GM19324 (cell line): ENCODE data around the gene CD38.
"Not testable (repeated sequence)": the region's sequence is repeated elsewhere in the genome, so short reads cannot be mapped to it uniquely, and the experiment has no call there.

Experiments used
- ATAC-seq: cut with Tn5 transposase; IDR thresholded peaks from one replicate; pipeline ENCODE4 v1.9.1; 2021; ENCODE audit warnings: mild to moderate bottlenecking, moderate library complexity; ENCODE audit not compliant: unreplicated experiment, low FRiP score

Gene CD38

DNA sequence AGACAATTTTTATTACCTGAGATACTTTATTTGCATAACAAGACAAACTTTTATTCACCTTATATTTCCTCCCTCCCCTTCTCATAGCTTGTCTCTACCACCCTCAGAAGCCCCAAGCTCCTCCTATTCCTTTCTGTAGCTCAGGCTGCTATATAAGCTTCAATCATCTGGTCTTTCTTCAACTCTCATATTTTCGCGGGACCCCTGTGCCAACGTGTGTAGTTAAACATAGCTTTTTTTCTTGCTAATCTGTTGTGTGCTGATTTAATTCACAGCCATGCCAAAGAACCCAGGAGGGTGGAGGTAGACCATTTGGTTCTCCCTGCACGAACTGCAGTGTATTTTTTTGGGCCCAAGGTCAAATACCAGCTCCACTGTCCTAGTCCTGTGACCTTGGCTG, 21.1 kb upstream of the CD38 start:
- no peak for ATAC-seq

DNA sequence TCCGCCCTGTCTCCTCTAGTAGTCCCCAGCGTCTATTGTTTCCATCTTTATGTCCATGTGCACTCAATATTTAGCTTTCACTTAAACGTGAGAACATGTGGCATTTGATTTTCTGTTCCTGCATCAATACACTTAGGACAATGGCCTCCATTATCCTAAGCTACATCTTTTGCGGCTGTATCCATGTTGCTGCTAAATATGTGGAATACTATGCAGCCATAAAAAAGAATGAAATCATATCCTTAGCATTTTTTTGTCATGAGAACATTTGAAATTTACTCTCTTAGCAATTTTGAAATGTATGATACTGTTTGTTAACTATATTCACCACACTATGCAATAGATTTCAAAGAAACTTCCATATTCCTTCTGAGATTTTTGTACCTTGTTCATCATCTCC, 19.8 kb upstream of the CD38 start:
- ATAC-seq = no peak

DNA sequence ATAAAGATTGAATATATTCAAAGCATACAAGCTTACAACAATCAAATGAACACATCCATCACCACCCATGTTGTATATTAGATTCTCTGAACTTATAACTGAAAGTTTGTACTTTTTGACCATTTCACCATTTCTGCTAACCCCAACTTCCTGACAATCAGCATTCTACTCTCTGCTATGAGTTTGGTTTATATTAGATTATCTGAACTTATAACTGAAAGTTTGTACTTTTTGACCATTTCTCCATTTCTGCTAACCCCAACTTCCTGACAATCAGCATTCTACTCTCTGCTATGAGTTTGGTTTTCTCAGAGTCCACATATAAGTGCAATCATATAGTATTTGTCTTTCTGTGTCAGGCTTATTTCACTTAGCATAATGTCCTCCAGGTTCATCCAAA, 15.7 kb upstream of the CD38 start:
- ATAC-seq = not testable (repeated sequence)

DNA sequence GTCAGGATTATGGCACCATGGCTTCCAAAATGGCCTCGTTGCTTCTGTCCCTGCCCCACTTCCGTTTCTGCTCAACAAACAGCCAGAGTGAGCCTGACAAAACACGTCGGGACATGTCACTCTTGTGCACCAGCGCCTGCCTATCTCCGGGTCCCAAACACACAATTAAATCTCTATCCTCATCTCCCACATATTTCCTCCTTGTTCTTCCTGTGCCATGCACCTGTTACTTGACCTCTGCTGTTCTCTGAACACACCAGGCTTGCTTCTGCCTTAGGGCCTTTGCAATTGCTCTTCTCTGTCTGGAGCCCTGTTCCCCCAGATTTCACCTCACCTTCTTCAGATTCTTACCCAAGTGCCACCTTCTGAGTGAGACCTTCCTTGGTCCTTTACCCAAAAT, 12.7 kb upstream of the CD38 start:
- ATAC-seq = no peak

DNA sequence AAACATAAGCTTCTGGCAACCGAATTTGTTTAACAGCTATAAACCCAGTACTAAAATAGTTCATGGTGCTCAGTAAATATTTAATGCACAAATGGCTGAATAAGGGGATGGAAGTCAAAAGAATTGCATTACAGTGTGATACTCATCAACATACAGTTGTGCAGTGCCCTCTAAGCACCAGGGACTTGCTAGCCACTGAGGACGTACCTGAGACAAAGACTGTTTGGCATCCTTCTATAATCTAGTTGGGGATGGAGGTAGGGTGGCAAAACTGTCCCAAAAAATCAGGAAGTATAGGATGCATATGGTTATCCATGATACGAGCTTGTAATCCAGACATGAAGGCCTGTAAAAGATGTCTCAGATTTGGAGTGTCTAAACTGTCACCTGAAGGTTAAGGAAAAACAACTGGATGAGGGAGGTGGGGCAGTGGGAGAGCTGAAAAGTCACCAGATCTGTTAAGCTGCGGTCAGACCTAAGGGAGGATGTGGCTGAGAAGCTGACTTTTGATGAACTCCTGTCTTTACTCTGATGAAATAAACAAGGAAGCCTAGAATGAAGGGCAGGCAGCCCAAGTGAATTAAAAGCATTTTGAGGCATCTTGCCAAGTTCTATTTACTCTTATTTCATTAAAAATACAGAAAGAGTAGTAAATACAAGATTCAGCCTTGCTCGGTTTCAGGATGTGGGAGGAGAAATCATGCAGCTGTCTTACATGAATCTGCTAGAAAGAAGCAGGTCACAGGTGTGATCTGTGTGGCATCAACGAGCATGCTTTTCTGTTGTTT, 12.0 kb upstream of the CD38 start:
- ATAC-seq = no peak

DNA sequence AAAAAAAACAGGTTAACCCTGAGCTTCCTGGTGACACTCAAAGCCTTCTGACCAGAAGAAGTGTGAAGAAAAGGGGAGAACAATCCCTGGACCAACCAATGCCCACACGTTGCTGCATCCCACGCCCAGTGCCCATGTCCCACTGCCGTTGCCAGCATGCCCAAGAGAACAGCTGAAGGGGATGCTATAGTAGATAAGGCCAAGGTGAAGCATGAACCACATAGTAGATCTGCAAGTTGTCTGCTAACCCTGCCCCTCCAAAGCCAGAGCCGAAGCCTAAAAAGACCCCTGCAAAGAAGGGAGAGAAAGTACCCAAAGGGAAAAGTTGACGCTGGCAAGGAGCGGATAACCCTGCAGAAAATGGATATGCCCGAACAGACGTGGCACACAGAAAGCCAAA, 11.3 kb upstream of the CD38 start:
- no peak for ATAC-seq

DNA sequence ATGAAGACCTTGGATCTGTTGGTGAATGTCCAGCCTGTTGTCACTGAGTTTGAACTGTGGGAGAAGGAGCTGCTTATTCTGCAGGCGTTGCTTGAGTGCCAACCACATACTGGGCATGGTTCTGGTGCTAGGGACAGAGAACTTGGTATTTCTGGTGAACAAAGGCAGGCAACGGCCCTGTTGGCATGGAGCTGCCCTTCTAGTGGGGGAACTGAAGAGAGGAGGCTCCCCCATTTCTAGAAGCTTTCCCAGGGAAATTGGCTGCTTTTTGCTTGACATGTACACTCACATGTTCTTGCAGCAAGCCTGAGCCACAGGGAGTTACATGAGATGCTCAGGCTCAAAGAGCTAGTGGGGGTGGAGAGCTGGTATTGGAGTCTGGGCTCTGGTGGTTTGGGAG, 8.9 kb upstream of the CD38 start:
- no peak for ATAC-seq

DNA sequence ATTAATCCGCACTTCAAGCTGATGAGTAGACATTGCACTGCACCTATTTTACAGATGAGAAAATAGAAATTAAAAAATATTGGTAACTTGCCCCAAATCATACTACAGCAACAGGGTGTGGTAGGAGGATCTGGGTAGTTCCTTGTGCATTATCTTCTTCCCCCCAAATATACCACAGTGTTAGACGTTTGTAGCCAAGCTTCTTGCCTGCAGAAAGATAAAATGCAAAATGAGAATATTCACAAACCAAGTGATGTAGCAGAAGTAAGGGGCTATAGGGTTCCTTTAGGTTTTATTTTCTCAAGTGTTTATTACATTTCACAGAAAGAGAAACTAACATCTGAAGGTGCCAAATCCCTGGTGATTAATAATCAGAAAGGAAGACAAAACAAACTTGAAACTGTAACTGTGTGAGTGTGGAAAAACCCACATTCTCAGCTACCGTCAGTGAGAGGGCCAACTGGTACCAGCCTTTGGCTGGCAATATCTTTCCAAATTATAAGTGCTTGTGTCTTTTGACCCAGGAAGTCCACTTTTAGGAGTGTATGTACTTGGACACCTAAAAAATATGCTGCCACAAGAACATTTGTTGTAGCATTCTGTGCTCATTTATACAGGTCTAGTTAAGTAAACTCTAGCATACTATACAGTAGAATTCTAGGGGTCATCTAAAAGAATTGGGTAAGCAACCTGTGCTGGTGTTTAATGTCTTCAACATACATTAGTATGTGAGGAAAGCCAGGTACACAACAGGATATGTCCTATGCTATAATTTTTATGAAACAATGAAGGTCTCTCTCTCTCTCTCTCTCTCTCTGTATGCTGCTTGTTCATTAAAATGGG, 6.7 kb upstream of the CD38 start:
- ATAC-seq = no peak

DNA sequence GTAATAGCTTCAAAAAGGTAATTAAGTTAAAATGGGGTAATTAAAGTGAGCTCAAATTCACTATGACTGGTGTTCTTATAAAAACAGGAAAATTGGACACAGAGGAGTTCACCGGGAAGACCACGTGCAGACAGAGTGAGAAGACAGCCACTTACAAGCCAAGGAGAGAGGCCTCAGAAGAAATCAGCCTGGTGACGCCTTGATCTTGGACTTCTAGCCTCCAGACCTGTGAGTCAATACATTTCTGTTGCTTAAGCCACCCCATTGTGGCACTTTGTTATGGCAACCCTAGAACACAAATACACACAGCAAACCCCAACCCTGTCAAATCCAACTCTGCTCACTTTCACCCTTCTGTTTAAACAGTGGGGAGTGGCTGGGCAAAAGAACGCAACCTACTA, 4.1 kb upstream of the CD38 start:
- ATAC-seq = no peak

DNA sequence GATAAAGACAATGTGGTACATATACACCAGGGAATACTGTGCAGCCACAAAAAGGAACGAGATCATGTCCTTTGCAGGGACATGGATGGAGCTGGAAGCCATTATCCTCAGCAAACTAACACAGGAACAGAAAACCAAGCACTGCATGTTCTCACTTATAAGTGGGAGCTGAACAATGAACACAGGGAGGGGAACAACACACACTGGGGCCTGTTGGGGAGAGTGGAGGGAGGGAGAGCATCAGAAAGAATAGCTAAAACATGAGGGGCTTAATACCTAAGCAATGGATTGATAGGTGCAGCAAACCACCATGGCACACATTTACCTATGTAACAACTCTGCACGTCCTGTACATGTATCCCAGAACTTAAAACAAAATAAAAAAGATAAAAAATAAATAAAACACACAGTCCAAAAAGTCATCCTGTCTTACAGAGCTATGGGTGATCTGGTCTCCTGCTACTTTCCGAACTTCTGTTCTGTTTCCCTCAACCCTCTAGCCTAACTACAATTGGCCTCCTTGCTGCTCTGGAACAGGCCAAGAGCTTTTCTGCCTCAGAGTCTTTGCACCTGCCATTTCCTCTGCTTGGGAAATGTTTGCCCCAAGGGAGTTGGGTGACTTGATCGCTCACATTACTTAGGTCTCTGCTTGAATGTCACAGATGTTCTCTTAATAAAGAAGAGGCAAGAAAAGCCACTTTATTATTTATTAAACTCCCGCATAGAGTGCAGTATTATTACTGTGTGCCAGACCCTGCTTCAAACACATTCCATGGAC, 1.1 kb upstream of the CD38 start:
- ATAC-seq = no peak

DNA sequence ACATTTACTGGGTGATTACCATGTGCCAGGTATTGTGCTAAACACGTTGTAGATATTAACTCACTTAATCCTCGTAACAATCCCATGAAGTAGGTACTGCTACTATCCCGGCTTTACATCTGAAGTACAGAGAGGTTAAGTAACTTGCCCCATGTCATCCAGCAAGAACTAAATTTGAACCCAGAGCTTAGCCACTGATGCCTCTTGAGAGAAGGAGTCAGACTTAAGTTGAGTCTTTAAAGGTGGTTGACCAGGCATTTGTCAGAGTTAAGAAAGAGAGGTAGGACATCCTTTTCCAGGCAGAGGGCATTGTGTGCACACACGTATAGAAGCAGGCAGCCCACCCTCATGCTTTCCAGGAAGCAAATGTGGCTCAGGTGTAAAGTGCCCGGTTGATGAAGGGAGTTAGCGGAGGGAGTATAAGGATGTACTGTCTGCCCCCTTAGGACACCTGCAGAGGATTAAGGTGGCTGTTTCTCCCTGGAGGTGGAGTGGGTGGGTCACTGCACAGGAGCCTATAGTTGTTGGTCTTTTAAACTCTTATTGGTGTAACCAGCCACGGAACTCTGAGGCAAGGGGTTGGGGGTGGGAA, 335 bp upstream of the CD38 start:
- ATAC-seq = no peak

DNA sequence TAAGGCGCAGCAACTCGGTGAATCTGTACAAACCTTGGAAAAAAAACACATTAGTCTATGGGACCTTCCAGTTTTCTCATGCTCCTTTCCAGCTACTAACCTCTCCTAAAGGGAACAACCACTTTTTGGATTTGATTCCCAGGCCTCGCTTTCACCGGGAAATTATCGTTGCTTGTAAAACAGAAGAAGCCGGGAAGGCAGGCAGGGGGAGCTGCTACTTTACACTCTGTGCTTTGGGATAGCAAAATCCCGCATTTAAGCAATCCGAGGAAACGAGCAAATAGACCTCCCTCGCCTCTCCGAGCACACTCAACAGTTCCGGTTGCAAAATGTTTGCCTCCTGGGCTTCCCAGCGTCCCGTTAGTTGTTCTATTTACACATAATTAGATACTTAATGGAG, 1.2 kb downstream of the CD38 start:
- ATAC-seq = no peak

DNA sequence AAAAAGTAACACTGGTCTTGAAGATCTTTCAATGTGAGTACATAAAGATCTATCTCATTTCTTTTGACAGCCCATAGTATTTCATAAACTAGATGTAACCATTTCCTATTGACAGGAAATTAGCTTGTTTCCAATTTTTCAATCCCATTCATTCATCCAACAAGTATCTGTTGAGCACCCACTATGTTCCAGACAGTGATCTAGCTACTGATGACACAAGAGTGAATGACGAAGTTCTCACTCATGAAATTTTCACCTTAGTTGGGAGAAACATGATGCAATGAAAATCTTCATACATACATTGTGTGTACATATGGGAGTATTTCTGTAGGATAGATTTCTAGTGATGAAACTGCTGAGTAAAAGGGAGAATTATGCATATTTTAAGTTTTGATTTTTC, 1.7 kb downstream of the CD38 start:
- no peak for ATAC-seq

DNA sequence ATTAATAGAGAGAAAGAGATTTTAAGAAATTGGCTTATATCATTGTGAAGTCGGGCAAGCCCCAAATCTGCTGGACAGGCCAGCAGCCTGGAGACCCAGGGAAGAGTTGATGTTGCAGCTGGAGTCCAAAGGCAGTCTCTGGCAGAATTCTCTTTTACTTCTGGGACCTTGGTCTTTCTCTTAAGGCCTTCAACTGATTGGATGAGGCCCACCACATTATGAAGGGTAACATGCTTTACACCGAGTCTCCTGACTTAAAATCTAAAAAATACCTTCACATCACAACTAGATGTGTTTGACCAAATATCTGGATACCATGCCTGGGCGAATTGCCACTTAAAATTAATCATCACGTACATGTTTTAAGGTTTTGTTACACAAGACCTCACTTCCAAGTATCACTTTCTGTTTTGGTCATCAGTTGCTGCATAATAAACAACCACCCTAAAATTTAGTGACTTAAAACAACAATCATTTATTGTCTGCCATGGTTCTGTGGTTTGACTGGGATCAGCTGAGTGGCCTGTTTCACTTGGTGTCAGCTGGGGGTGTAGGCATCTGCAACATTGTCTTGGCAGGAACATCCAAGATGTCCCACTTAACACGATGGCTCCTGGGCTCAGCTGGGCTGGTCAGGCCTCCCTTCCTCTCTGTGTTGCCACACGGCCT, 3.4 kb downstream of the CD38 start:
- ATAC-seq = no peak

DNA sequence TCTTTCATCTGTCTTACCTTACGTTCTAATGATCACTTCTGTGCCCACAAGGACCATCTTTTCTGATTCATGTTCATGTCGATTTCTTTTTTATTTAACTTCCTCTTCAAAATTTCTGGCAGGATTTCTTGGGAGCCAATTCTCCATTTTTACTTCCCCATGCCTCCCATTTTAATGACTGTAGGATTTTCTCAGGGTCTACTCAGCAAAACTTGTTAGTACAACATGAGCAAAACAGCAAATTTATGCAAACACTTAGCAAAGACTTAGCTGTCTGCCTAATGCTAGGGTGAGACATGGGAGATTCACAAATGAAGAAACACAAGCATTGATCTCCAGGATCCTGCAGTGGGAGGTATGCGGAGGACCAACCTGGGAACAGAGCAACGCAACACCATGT, 5.5 kb downstream of the CD38 start:
- ATAC-seq = no peak

DNA sequence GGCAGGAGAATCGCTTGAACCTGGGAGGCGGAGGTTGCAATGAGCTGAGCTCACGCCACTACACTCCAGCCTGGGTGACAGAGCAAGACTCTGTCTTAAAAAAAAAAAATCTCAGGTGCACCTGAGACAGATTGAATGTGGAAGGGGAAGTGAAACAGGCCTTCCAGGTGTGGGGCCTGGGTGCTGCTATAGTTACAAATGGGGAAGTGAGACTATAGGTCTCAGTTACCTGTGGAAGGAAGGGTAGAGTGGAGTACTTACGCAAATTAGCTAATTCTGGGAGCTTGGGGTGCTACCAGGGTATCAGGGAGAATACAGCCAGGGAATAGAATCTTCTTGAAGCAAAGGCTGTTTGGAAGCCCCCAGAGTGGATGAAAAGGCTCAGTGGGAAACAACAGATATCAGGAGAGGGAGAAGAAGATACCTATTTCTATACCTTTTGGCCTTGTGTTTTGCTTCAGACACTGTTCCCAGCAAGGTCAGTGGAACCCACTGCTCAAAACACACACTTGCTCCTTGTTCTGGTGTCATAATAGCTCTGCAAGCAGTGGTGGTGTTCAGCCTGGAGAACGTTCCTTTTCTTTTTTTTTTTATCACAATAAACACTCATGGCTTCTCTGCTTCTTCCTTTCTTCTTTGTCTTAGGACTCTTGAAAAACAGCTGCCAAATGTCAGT, 7.0 kb downstream of the CD38 start:
- ATAC-seq = peak; percentile 94

DNA sequence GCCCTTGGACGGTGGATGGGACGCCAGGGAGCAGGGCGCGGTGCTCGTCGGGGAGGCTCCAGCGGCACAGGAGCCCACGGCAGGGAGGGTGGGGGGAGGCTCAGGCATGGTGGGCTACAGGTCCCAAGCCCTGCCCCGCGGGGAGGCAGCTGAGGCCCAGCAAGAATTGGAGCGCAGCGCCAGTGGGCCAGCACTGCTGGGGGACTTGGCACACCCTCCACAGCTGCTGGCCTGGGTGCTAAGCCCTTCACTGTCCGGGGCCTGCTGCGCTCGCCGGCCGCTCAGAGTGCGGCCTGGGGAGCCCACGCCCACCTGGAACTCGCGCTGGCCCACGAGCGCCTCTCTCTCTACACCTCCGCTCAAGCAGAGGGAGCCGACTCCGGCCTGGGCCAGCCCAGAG, 8.6 kb downstream of the CD38 start:
- ATAC-seq = no peak

DNA sequence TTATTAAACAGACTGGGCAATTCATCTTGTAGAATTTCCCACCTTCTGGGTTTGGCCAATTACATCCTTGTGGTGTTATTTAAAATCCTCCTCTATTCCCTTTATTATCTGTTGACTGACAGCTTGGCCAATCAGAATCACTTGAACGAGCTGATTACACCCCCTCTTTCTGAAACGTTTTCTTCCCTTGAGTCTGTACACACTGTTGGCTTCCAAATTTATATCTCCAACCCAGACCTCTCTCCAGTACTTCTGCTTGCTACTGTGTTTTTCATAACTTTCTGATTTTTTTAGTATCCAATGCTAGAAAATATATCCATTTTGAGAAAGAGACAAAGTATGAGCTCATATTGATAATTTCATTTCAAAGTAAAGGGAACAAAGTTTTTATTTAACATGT, 14.8 kb downstream of the CD38 start:
- ATAC-seq = no peak

DNA sequence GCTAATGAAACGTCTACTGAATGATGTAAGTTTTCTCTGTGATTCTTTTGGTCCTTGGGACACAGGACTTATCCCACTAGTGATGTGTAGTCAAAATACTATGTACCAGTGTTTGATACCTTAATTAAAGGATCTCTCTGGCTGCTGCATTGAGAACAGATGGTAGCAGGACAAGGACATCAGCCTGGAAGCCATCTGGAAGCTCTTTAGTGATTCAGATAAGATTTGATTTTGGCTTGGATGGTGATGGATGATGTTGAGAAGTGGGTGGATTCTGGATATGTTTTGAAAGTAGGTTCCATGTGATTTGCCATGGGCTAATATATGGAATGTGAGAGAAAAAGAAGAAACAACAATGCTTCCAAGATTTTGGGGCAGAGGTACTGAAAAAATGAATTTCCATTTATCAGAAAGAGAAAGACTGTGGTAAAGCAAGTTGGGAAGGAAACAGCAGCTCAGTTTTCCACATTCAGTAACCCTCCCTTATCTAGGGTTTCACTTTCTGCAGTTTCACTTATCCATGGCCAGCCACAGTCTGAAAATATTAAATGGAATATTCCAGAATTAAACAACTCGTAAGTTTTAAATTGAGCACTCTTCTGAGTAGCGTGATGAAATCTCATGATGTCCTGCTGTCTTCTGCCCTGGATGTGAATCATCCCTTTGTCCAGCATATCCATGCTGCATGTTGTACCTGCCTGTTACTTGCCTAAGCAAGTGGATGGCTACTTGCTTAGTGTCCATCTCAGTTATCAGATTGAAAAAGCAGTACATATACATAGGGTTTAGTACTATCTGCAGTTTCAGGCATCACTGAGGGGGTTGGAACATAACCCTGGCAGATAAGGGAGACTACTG, 15.6 kb downstream of the CD38 start:
- no peak for ATAC-seq
